Stromal cell of bone marrow (primary cell): Measurements from ENCODE around the gene OR51G2.
A peak's percentile ranks its signal among the peaks of the same experiment; 100 is the strongest.
"Not testable (repeated sequence)": the region's sequence is repeated elsewhere in the genome, so short reads cannot be mapped to it uniquely, and the experiment has no call there.

Source experiments
- DNase-seq: peaks from one replicate; pipeline ENCODE4 v3.0.0-alpha.2; 2012; ENCODE audit warnings: low read depth

OR51G2 gene

GRCh38 chr11:4919250-4919649, at the start of gene OR51G2:
Gene OR51G2, minus strand, starts transcription at chr11:4919350. Its CDS starts 3,687 bp downstream, at chr11:4915663.
- DNase-seq: no peak

- DNase-seq: no peak
These were observed 43.7 kb upstream of the OR51G2 start for GRCh38 chr11:4962816-4963215.

GRCh38 chr11:4960877-4961276, 41.7 kb upstream of the OR51G2 start:
- DNase-seq: no peak

GRCh38 chr11:4957396-4957795, 38.2 kb upstream of the OR51G2 start:
- no peak for DNase-seq

- DNase-seq: not testable (repeated sequence)
These were observed 36.5 kb upstream of the OR51G2 start, which contains the start of gene OR51A2 for GRCh38 chr11:4955613-4956012. Gene OR51A2, minus strand, starts transcription at chr11:4955713. Its CDS starts 0 bp downstream, at chr11:4955713.

- DNase-seq: no peak
These were observed 28.4 kb upstream of the OR51G2 start, which contains the start of gene OR51A4 for GRCh38 chr11:4947505-4947904. Gene OR51A4, minus strand, starts transcription at chr11:4947605. Its CDS starts 505 bp downstream, at chr11:4947100.

DNA sequence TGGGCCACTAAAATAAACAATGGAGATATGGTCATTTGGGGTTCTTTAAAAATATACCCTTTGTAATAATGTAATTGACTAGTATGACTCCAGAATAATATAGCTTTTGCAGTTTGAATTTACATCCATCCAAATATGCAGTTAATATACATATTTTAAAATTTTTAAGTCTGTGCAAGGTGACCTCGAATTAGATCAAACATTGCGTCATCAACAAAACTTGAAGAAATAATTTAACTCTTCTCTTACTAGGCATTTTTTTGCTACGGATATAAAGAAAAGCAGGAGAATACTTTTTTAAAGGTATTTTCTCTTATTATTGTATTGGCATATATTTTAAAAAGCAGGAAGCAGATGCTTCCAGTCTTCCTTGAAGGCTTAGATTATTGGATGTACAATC, 17.6 kb upstream of the OR51G2 start:
- DNase-seq: no peak

DNA sequence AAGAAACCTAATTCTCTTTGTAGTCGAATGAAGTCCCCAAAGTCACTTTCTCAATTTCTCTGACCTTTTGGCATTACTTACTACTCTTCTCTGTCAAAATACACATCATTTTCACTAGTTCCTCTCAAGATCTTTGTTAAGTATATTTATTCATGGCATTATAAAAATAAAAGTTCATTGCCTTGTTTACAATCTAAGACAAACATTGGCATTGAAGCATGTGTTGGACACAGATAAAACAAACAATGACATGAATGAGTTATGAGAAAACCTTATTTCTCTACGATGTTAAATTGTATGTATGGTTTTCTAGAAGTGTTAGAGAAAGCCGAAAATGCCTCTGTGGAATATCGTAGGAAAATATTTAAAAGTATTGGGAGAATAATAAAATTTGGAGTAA, 13.6 kb upstream of the OR51G2 start:
- no peak for DNase-seq

- DNase-seq: peak; percentile 8
These were observed 7.5 kb upstream of the OR51G2 start for GRCh38 chr11:4926608-4927007.

GRCh38 chr11:4924239-4924638, 5.1 kb upstream of the OR51G2 start, which contains the start of gene OR51G1:
Gene OR51G1, minus strand, starts transcription at chr11:4924339. Its CDS starts 0 bp downstream, at chr11:4924339.
- DNase-seq: no peak

DNA sequence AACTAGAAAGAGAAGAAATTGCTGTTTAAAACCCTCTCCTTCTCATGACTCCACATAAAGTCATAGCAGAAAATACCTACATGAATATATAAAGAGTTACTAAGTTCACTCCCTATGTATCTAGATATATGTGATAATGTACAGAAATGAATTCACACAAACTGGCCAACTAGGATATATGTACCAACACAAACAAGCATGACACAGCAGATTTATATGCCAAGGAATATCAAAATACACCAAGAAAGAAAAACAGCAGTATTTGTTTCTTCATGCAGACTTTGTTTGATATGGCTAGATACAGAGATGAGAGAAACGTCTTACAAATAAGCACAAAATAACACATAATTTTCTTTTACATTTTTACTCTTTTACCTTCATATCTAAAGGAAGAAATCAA, 3.2 kb upstream of the OR51G2 start:
- no peak for DNase-seq

- DNase-seq: no peak
These were observed 2.6 kb upstream of the OR51G2 start for GRCh38 chr11:4921796-4922195.

DNA sequence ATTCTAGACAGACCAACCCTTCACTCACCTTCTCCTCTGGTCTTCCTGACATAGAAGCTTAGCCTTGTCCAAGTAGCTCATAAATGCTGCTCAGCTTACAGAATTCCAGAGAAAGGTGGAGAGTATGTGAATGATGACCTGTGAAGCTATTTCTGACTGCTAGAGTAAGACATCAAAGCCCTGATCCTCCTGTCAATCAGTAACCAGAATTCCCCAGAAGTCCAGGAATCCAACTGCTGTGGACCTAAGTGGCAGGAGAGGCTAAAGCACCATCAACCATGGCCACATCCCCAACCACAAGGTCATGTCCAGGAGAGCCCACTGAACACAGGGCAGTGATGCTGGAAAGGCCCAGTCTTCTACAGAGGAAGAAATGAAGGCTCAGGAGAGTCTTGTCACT, 2.6 kb downstream of the OR51G2 start:
- no peak for DNase-seq

DNA sequence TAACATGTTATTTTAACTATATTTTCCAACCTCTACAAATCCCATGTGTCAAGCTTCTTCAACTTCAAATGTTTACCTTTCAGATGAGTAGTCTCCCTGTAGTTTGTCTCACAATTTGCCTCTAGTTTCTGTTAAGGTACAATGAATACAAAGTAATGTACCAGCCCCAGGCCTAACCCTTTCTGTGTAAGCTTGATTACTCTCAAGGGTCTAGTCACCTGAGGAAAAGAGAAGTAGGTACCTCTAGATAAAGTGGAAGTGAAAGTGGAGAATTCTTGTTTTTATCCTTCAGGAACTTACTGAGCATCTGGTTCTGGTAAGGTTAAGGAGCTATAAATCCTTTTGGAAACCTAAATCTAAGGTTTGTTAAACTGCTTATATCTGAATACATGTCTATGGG, 15.7 kb downstream of the OR51G2 start, which contains the start of gene OR51A7:
OR51A7 (plus strand) TSS at position 300 of the 400 bp plus-strand sequence. CDS start 3,587 bp downstream, outside the sequence.
- DNase-seq: no peak

GRCh38 chr11:4891996-4892640, 27.0 kb downstream of the OR51G2 start:
- peak; percentile 89 for DNase-seq

- DNase-seq: no peak
These were observed 28.9 kb downstream of the OR51G2 start for GRCh38 chr11:4890279-4890678.

- no peak for DNase-seq
These were observed 31.6 kb downstream of the OR51G2 start for GRCh38 chr11:4887591-4887990.

DNA sequence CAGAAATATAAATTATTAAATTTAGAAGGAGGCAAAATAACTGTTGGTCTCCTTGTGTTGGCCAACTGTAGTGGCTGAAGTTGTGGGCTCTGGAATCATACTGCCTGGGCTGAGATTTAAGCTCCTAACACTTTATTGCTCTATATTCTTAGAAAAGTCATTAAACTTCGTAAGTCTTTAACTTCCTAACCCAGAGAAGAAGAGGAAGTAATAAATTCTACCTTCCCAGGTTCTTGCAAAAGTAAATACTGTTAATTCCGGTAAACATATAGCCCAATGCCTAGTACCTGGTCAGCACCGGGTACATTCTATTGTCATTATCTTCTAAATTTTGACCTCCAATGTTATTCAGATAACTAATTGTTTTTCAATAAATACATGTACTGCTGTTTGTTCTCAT, 33.0 kb downstream of the OR51G2 start:
- DNase-seq: no peak

DNA sequence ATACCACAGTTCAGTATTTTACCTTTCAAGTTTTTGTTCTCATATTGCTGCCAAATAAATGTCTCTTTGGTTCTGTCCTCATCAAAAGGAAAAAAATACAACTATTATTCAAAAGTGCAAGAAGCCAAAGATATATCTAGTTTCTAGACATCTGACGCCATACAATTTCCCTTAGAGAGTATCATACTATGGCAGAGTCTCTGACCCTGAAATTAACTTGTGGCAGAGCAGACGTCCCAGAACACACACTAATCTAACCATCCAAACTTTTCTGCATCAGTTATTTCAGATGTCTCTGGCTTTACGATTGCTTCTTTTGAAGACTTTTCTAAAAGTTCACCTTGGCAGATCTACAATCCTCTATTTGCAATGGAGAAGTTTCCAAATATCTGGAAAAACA, 34.8 kb downstream of the OR51G2 start:
- no peak for DNase-seq

- no peak for DNase-seq
These were observed 36.6 kb downstream of the OR51G2 start for GRCh38 chr11:4882543-4882942.

DNA sequence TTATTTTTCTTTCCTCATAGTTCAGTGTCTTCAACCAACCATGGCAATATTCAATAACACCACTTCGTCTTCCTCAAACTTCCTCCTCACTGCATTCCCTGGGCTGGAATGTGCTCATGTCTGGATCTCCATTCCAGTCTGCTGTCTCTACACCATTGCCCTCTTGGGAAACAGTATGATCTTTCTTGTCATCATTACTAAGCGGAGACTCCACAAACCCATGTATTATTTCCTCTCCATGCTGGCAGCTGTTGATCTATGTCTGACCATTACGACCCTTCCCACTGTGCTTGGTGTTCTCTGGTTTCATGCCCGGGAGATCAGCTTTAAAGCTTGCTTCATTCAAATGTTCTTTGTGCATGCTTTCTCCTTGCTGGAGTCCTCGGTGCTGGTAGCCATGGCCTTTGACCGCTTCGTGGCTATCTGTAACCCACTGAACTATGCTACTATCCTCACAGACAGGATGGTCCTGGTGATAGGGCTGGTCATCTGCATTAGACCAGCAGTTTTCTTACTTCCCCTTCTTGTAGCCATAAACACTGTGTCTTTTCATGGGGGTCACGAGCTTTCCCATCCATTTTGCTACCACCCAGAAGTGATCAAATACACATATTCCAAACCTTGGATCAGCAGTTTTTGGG, 37.2 kb downstream of the OR51G2 start, which contains the start of gene OR51T1:
OR51T1 (plus strand) TSS at position 41 of the 641 bp plus-strand sequence; CDS start at position 41, 0 bp downstream.
- DNase-seq: peak; percentile 23

DNA sequence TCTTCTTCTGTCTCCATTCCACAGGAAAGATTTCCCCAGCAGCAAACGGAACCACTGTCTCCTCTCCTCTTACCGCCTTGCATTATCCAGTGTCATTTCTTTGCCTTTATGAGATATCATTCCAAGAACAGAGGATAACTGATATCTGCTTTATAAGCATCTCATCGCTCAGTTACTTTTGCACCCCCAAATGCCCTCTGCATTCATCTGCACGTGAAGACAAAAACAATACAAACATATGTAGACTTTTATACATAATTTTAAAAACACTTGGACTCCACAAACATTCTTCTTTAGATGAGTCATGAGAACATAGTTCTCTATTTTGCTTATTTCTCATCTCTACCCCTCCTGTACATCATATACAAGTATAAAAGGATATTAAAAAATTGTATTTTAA, 38.0 kb downstream of the OR51G2 start:
- DNase-seq: no peak

- DNase-seq: no peak
These were observed 53.3 kb downstream of the OR51G2 start for GRCh38 chr11:4865855-4866254.
